ENCODE results near the gene OXCT1.

The OXCT1 gene

GRCh38 chr5:41869724-41870626 lies at the start of gene OXCT1:
OXCT1 (minus strand) TSS chr5:41870425; CDS start chr5:41870358, 67 bp downstream.
- peak; percentile 96 for DNase-seq

GRCh38 chr5:41918105-41918504 lies 47.9 kb upstream of the OXCT1 start:
- DNase-seq, result no peak

GRCh38 chr5:41908374-41909079 lies 38.3 kb upstream of the OXCT1 start:
- no peak for DNase-seq

GRCh38 chr5:41906151-41906550 lies 35.9 kb upstream of the OXCT1 start:
- no peak for DNase-seq

- DNase-seq, result peak; percentile 99
Measured at GRCh38 chr5:41903892-41904799, 33.9 kb upstream of the OXCT1 start, which contains the start of gene RIMOC1. RIMOC1 (plus strand) TSS chr5:41904344; CDS start chr5:41904368, 24 bp downstream.

- DNase-seq, result no peak
Measured at GRCh38 chr5:41903382-41903891, 33.2 kb upstream of the OXCT1 start.

- DNase-seq, result no peak
Measured at GRCh38 chr5:41896230-41896629, 26.0 kb upstream of the OXCT1 start.

- DNase-seq, result no peak
Measured at GRCh38 chr5:41893074-41893851, 23.0 kb upstream of the OXCT1 start.

GRCh38 chr5:41892031-41892430 lies 21.8 kb upstream of the OXCT1 start:
- no peak for DNase-seq

- no peak for DNase-seq
Measured at GRCh38 chr5:41891066-41891707, 21.0 kb upstream of the OXCT1 start.

- DNase-seq, result no peak
Measured at GRCh38 chr5:41885286-41885685, 15.1 kb upstream of the OXCT1 start.

- DNase-seq, result no peak
Measured at GRCh38 chr5:41883936-41884335, 13.7 kb upstream of the OXCT1 start.

GRCh38 chr5:41883243-41883642 lies 13.0 kb upstream of the OXCT1 start:
- DNase-seq, result no peak

GRCh38 chr5:41882765-41883164 lies 12.5 kb upstream of the OXCT1 start:
- no peak for DNase-seq

- no peak for DNase-seq
Measured at GRCh38 chr5:41878643-41879478, 8.6 kb upstream of the OXCT1 start.

GRCh38 chr5:41878173-41878572 lies 7.9 kb upstream of the OXCT1 start:
- DNase-seq, result no peak

GRCh38 chr5:41877408-41877807 lies 7.2 kb upstream of the OXCT1 start:
- no peak for DNase-seq

- DNase-seq, result no peak
Measured at GRCh38 chr5:41876678-41877077, 6.5 kb upstream of the OXCT1 start.

- no peak for DNase-seq
Measured at GRCh38 chr5:41875121-41875520, 4.9 kb upstream of the OXCT1 start.

- DNase-seq, result no peak
Measured at GRCh38 chr5:41874512-41875060, 4.4 kb upstream of the OXCT1 start.
